ENCODE results near the gene TERC.
"Not testable (repeated sequence)": the region's sequence is repeated elsewhere in the genome, so short reads cannot be mapped to it uniquely, and the experiment has no call there.

TERC gene

GRCh38 chr3:169722724-169723123, 42.1 kb downstream of the TERC start:
- POLR2A ChIA-PET: no interaction called here
- no peak for DNase-seq (ENCODE audit: extremely low spot score)
- TF ChIP-seq TARDBP (IDR thresholded peaks at IDR 0.05) (no peak), ARNT (IDR thresholded peaks at IDR 0.05) (no peak), BHLHE40 (IDR thresholded peaks at IDR 0.05; ENCODE audit: borderline replicate concordance) (no peak), CTBP1 (IDR thresholded peaks at IDR 0.05; ENCODE audit: borderline replicate concordance) (no peak), LEF1 (IDR thresholded peaks at IDR 0.05; ENCODE audit: borderline replicate concordance) (no peak), FOXM1 (IDR thresholded peaks at IDR 0.05; ENCODE audit: borderline replicate concordance) (no peak), L3MBTL2 (conservative IDR thresholded peaks at IDR 0.05) (no peak), ELF4 (IDR thresholded peaks at IDR 0.05) (no peak), PKNOX1 (IDR thresholded peaks at IDR 0.05) (no peak), SP1 (IDR thresholded peaks at IDR 0.05) (no peak), ZNF384 (IDR thresholded peaks at IDR 0.05) (no peak), FOXK2 (IDR thresholded peaks at IDR 0.05) (no peak), SUZ12 (IDR thresholded peaks at IDR 0.05) (no peak), NFRKB (IDR thresholded peaks at IDR 0.05) (no peak), HDGF (IDR thresholded peaks at IDR 0.05; ENCODE audit: borderline replicate concordance) (no peak), FOXA1 (IDR thresholded peaks at IDR 0.05) (no peak)
- CTCF ChIA-PET: no interaction called here

DNA sequence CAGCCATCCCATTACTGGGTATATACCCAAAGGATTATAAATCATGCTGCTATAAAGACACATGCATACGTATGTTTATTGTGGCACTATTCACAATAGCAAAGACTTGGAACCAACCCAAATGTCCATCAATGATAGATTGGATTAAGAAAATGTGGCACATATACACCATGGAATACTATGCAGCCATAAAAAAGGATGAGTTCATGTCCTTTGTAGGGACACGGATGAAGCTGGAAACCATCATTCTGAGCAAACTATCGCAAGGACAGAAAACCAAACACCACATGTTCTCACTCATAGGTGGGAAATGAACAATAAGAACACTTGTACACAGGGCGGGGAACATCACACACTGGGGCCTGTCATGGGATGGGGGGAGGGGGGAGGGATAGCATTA, 46.4 kb downstream of the TERC start:
- POLR2A ChIA-PET; DNase-seq (ENCODE audit: extremely low spot score); CTCF ChIA-PET: not testable (repeated sequence)

All from HEK293T (cell line).